ENCODE results near the gene RNF212.
A peak's percentile ranks its signal among the peaks of the same experiment; 100 is the strongest.

RNF212 gene

GRCh38 chr4:1032861-1033260 is 80.5 kb downstream of the RNF212 start:
- Histone ChIP-seq H3K4me3 (ENCODE audit: low read length) (no peak overlapping the region), H3K9me3 (ENCODE audit: insufficient read depth, low read length) (no peaks in the 10 kb centered on the region), H3K4me1 (ENCODE audit: low read length) (no peaks in the 10 kb centered on the region), H3K36me3 (replicated peaks; ENCODE audit: low read depth, low read length) (no peaks in the 10 kb centered on the region), H3K27ac (ENCODE audit: low read length) (no peak overlapping the region), H3K9ac (ENCODE audit: low read length) (no peak overlapping the region), H4K20me1 (ENCODE audit: insufficient read depth, low read length) (no peaks in the 10 kb centered on the region), H3K4me2 (ENCODE audit: low read length) (no peak overlapping the region), H3K27me3 (ENCODE audit: low read depth, low read length) (no peaks in the 10 kb centered on the region), H2AFZ (ENCODE audit: low read depth, low read length) (no peak overlapping the region), H3K79me2 (ENCODE audit: low read length) (no peaks in the 10 kb centered on the region)
- no peak for TF ChIP-seq CTCF (IDR thresholded peaks at IDR 0.05; ENCODE audit: low read depth, low read length)
- TF ChIP-seq EZH2phosphoT487 (IDR thresholded peaks at IDR 0.05; ENCODE audit: low read depth), result no peak

DNA sequence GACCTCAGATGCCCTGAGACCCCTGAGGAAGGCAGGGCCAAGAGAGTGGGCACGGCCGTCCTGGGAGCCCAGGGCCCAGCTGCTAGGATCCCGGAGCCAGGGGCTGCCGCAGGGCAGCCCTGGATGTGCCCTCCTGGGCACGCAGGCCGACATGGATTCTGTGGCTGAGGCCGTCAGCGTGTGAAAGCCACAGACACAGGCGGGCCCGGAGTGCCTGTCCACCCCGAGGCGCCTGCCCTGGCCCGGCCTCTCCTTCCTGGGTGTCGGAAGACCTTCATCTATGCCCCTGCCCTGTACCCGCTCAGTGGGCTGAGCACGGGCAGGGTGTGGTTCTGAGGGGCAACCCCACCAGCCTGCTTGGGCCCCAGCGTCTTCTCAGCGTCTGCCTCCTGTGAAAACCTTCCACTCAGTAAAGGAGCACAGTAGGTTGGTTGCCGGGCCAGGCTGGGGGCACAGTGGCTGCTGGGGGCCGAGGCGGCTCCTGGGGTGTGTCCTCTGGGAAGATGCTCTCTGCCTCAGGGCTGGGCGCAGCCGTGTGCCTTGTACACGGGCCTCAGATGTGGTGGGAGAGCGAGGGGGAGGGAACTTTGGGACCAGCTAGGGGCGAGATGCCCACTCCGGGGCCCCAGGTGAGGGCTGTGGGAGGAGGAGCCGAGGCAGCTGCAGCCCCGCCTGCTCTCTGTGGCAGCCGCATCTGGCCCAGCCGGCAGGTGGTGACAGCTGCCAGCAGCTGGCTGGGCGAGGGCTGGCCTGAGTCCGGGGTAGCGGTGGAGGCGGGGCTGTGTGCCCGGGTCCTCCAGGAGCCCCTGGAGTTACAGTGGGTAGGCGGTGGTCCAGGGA is 81.2 kb downstream of the RNF212 start:
- Histone ChIP-seq H3K9me3 (ENCODE audit: insufficient read depth, low read length) (no peaks in the 10 kb centered on the region), H3K27me3 (ENCODE audit: low read depth, low read length) (no peaks in the 10 kb centered on the region), H3K36me3 (replicated peaks; ENCODE audit: low read depth, low read length) (no peaks in the 10 kb centered on the region), H3K4me3 (ENCODE audit: low read length) (no peak overlapping the region), H3K4me1 (ENCODE audit: low read length) (no peaks in the 10 kb centered on the region), H2AFZ (ENCODE audit: low read depth, low read length) (no peak overlapping the region), H3K27ac (ENCODE audit: low read length) (no peak overlapping the region), H3K4me2 (ENCODE audit: low read length) (no peak overlapping the region), H3K79me2 (ENCODE audit: low read length) (no peaks in the 10 kb centered on the region), H4K20me1 (ENCODE audit: insufficient read depth, low read length) (no peaks in the 10 kb centered on the region), H3K9ac (ENCODE audit: low read length) (no peak overlapping the region)
- no peak for TF ChIP-seq EZH2phosphoT487 (IDR thresholded peaks at IDR 0.05; ENCODE audit: low read depth)
- peak; percentile 18; the same call in 1 of the 2 replicates for TF ChIP-seq CTCF (IDR thresholded peaks at IDR 0.05; ENCODE audit: low read depth, low read length)

GRCh38 chr4:1031346-1031745 is 82.0 kb downstream of the RNF212 start:
- Histone ChIP-seq H2AFZ (ENCODE audit: low read depth, low read length) (no peak overlapping the region), H4K20me1 (ENCODE audit: insufficient read depth, low read length) (no peaks in the 10 kb centered on the region), H3K4me2 (ENCODE audit: low read length) (no peak overlapping the region), H3K27me3 (ENCODE audit: low read depth, low read length) (no peaks in the 10 kb centered on the region), H3K4me3 (ENCODE audit: low read length) (no peak overlapping the region), H3K36me3 (replicated peaks; ENCODE audit: low read depth, low read length) (no peaks in the 10 kb centered on the region), H3K4me1 (ENCODE audit: low read length) (peaks cover 6% of the 10 kb centered on the region), H3K9ac (ENCODE audit: low read length) (no peak overlapping the region), H3K9me3 (ENCODE audit: insufficient read depth, low read length) (no peaks in the 10 kb centered on the region), H3K79me2 (ENCODE audit: low read length) (no peaks in the 10 kb centered on the region), H3K27ac (ENCODE audit: low read length) (no peak overlapping the region)
- no peak for TF ChIP-seq CTCF (IDR thresholded peaks at IDR 0.05; ENCODE audit: low read depth, low read length)
- no peak for TF ChIP-seq EZH2phosphoT487 (IDR thresholded peaks at IDR 0.05; ENCODE audit: low read depth)

DNA sequence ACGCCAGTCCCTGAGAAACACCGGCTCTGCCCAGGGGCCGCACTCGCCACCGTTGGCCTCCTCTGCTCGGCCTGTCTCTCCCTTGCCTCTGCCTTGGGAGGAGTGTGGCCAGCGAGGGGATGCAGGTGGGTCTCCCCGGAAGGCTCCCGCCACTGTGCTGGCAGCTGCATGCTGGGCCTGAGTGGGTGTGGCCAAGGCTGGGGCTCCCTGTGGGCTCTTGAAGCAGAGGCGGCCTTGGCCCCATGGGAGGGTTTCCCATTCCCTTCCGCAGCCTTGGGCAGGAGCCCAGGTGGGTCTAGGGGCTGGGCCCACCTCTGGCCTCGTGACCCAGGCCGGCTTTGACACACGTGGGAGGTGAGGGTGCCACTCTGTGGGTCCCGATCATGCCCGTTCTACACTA is 82.8 kb downstream of the RNF212 start:
- Histone ChIP-seq H2AFZ (ENCODE audit: low read depth, low read length) (no peak overlapping the region), H4K20me1 (ENCODE audit: insufficient read depth, low read length) (no peaks in the 10 kb centered on the region)
- no peak for TF ChIP-seq CTCF (IDR thresholded peaks at IDR 0.05; ENCODE audit: low read depth, low read length)
- no peak for TF ChIP-seq EZH2phosphoT487 (IDR thresholded peaks at IDR 0.05; ENCODE audit: low read depth)

More for the DNA sequence above, 82.8 kb downstream of the RNF212 start:
- Histone ChIP-seq H3K9me3 (ENCODE audit: insufficient read depth, low read length) (no peaks in the 10 kb centered on the region), H3K27me3 (ENCODE audit: low read depth, low read length) (no peaks in the 10 kb centered on the region), H3K27ac (ENCODE audit: low read length) (no peak overlapping the region), H3K9ac (ENCODE audit: low read length) (no peak overlapping the region), H3K4me1 (ENCODE audit: low read length) (peaks cover 13% of the 10 kb centered on the region), H3K4me3 (ENCODE audit: low read length) (no peak overlapping the region), H3K36me3 (replicated peaks; ENCODE audit: low read depth, low read length) (no peaks in the 10 kb centered on the region), H3K79me2 (ENCODE audit: low read length) (no peaks in the 10 kb centered on the region), H3K4me2 (ENCODE audit: low read length) (no peak overlapping the region)

Data from OCI-LY3 (cell line).